A549 (cell line): ENCODE results near the gene PDLIM3. TPM values are rescaled to one million over a fixed set of nuclear protein-coding genes. Genes with fewer than 3 reads are reported as not detected.
"Not testable (repeated sequence)": the region's sequence is repeated elsewhere in the genome, so short reads cannot be mapped to it uniquely, and the experiment has no call there.

ENCODE experiments used
- ATAC-seq, 2 experiments: fragments of 200-7000 bp in 1 of 2; fragments of >200 bp in 1 of 2; cut with Nextera tagmentation in 1 of 2; cut with Tn5 transposase in 1 of 2; 3 replicates each; pipeline versions ENCODE4 v1.8.0 to v1.9.1; 2018 to 2020; ENCODE audit warnings: mild to moderate bottlenecking in 1 of 2, moderate library complexity in 1 of 2
- CTCF ChIA-PET: fragments of 300-600 bp; sonication (Branson Sonifier 250); formaldehyde crosslinking; extraction: SDS; loops from one replicate; lab custom pipeline; 2021; ENCODE audit warnings: antibody characterized with exemption, inconsistent platforms; lab: Yijun Ruan, JAX
- POLR2A ChIA-PET: fragments of 350-600 bp; formaldehyde crosslinking; extraction: SDS; loops from one replicate; lab custom pipeline; 2021; ENCODE audit warnings: antibody characterized with exemption, inconsistent platforms; lab: Yijun Ruan, JAX
- DNase-seq, 2 experiments: peaks; one replicate each; pipeline versions ENCODE4 v3.0.0 to v3.0.0-alpha.2; 2011 to 2016; ENCODE audit warnings: low read depth in 1 of 2, low spot score in 1 of 2
- FAIRE-seq: peaks from 2 replicates; lab custom pipeline; 2011; peaks lifted over from hg19 to GRCh38; lab: Jason Lieb, UNC
- H3K27ac ChIP-seq, 2 experiments: fragments of >200 bp; sonication (Bioruptor Twin); formaldehyde crosslinking; 3 replicates each; pipeline ENCODE4 v1.5.1; 2016 to 2017
- H3K4me1 ChIP-seq: fragments of >200 bp; sonication (Bioruptor Twin); formaldehyde crosslinking; 3 replicates; pipeline ENCODE4 v1.6.1; 2016
- H3K4me2 ChIP-seq: fragments of >200 bp; sonication (Bioruptor Twin); formaldehyde crosslinking; 3 replicates; pipeline ENCODE4 v1.6.1; 2016
- H3K4me3 ChIP-seq: fragments of >200 bp; sonication (Bioruptor Twin); formaldehyde crosslinking; 3 replicates; pipeline ENCODE4 v1.5.1; 2016
- H3K9me3 ChIP-seq: fragments of >200 bp; sonication (Bioruptor Twin); formaldehyde crosslinking; 3 replicates; pipeline ENCODE4 v1.6.1; 2016
- BHLHE40 ChIP-seq: IDR thresholded peaks from 2 replicates; pipeline ENCODE4 v1.6.1; 2012; ENCODE audit warnings: low read depth, low read length, inconsistent platforms
- CHD2 ChIP-seq: fragments of 150-350 bp; IDR thresholded peaks from 2 replicates; pipeline ENCODE4 v1.6.1; 2014; ENCODE audit warnings: low read length; ENCODE audit not compliant: partially characterized antibody
- CHD4 ChIP-seq: fragments of 200-600 bp; sonication (generic); IDR thresholded peaks from 2 replicates; pipeline ENCODE4 v1.6.1; 2016; ENCODE audit warnings: antibody characterized with exemption, mild to moderate bottlenecking, borderline replicate concordance
- EHF ChIP-seq: fragments of 250-450 bp; sonication (Bioruptor Pico); IDR thresholded peaks from 2 replicates; pipeline ENCODE4 v1.5.0; 2020; ENCODE audit warnings: mild to moderate bottlenecking
- FOXS1 ChIP-seq: fragments of 250-450 bp; sonication (Bioruptor Pico); IDR thresholded peaks from 2 replicates; pipeline ENCODE4 v1.5.0; 2020; ENCODE audit warnings: mild to moderate bottlenecking, moderate library complexity
- GATA3 ChIP-seq: IDR thresholded peaks from 2 replicates; pipeline ENCODE4 v1.6.1; 2012; ENCODE audit warnings: borderline replicate concordance
- HOXA7 ChIP-seq: fragments of 250-450 bp; sonication (Bioruptor Pico); IDR thresholded peaks from 2 replicates; pipeline ENCODE4 v1.5.0; 2020; ENCODE audit warnings: mild to moderate bottlenecking, moderate library complexity
- HOXB13 ChIP-seq: fragments of 250-450 bp; sonication (Bioruptor Pico); IDR thresholded peaks from 2 replicates; pipeline ENCODE4 v1.5.0; 2020; ENCODE audit warnings: low read depth, mild to moderate bottlenecking, moderate library complexity
- HOXB5 ChIP-seq: fragments of 250-450 bp; sonication (Bioruptor Pico); IDR thresholded peaks from 2 replicates; pipeline ENCODE4 v1.5.0; 2020; ENCODE audit warnings: mild to moderate bottlenecking, moderate library complexity
- JUN ChIP-seq, 2 experiments: fragments of >200 bp; sonication (Bioruptor Twin); formaldehyde crosslinking; IDR thresholded peaks; 2 replicates in 1 of 2; 3 replicates in 1 of 2; pipeline ENCODE4 v1.6.1; 2016 to 2017
- KDM1A ChIP-seq: fragments of 200-600 bp; sonication (generic); IDR thresholded peaks from 2 replicates; pipeline ENCODE4 v1.6.1; 2016; ENCODE audit warnings: low read depth, mild to moderate bottlenecking
- KDM5A ChIP-seq: fragments of 200-600 bp; sonication (generic); IDR thresholded peaks from 2 replicates; pipeline ENCODE4 v1.6.1; 2016; ENCODE audit warnings: antibody characterized with exemption, mild to moderate bottlenecking
- MAZ ChIP-seq: fragments of 150-350 bp; IDR thresholded peaks from 2 replicates; pipeline ENCODE4 v1.6.1; 2014; ENCODE audit warnings: antibody characterized with exemption, low read depth, low read length, borderline replicate concordance
- NR3C1 ChIP-seq: fragments of >200 bp; sonication (Bioruptor Twin); formaldehyde crosslinking; IDR thresholded peaks from 3 replicates; pipeline ENCODE4 v1.6.1; 2017
- POLR2AphosphoS2 ChIP-seq: conservative IDR thresholded peaks from 2 replicates; pipeline ENCODE4 v1.6.1; 2012; ENCODE audit warnings: low read length, improper control_type of control experiment, inconsistent platforms
- RCOR1 ChIP-seq: fragments of 150-350 bp; IDR thresholded peaks from 2 replicates; pipeline ENCODE4 v1.6.1; 2014; ENCODE audit warnings: antibody characterized with exemption, low read length, low read depth
- RNF2 ChIP-seq: fragments of 200-600 bp; sonication (generic); IDR thresholded peaks from 2 replicates; pipeline ENCODE4 v1.6.1; 2016; ENCODE audit warnings: low read depth, mild to moderate bottlenecking, antibody characterized with exemption, moderate library complexity, borderline replicate concordance
- SMC3 ChIP-seq: fragments of >200 bp; sonication (Bioruptor Twin); formaldehyde crosslinking; IDR thresholded peaks from 3 replicates; pipeline ENCODE4 v1.6.1; 2018; ENCODE audit warnings: inconsistent platforms
- ZC3H11A ChIP-seq: fragments of 450-650 bp; IDR thresholded peaks from 2 replicates; pipeline ENCODE4 v1.6.1; 2014; ENCODE audit warnings: antibody characterized with exemption, mild to moderate bottlenecking
- ZFP36 ChIP-seq: fragments of 450-650 bp; IDR thresholded peaks from 2 replicates; pipeline ENCODE4 v1.6.1; 2014; ENCODE audit warnings: borderline replicate concordance; ENCODE audit not compliant: partially characterized antibody
- ZNF302 ChIP-seq: fragments of 250-450 bp; sonication (Bioruptor Pico); IDR thresholded peaks from 2 replicates; pipeline ENCODE4 v1.9.0; 2021; ENCODE audit warnings: inconsistent platforms, mild to moderate bottlenecking, moderate library complexity
- ZSCAN20 ChIP-seq: fragments of 250-450 bp; sonication (Bioruptor Pico); IDR thresholded peaks from 2 replicates; pipeline ENCODE4 v1.8.0; 2022; ENCODE audit warnings: mild to moderate bottlenecking, moderate library complexity
- WGBS: methylation state at CpG from one replicate; pipeline ENCODE4 v1.1.6; 2017; ENCODE audit errors: missing lambda C conversion rate; 5-methylcytosine and 5-hydroxymethylcytosine counted together
- polyA plus RNA-seq, 4 experiments: library from polyadenylated mRNA; depleted of rRNA in 3 of 4; stranded (reverse); fragments of >200 nt; fragmentation: RNase III in 1 of 4; extraction: RNeasy Plus Mini Kit Qiagen cat#74134 plus additional on column Dnase treatment in 1 of 4; gene quantifications; 2 replicates in 3 of 4; 3 replicates in 1 of 4; pipeline ENCODE4 v1.2.3, GENCODE V29; 2011 to 2017
- TF ChIP-seq, protein P1 (sequence below): fragments of >200 bp; sonication (Bioruptor Twin); formaldehyde crosslinking; IDR thresholded peaks from 2 replicates; pipeline ENCODE4 v1.6.1; 2016
- TF ChIP-seq, protein P2 (sequence below): fragments of 250-450 bp; sonication (Bioruptor Pico); IDR thresholded peaks from 2 replicates; pipeline ENCODE4 v1.5.0; 2020; ENCODE audit warnings: low read depth, mild to moderate bottlenecking, moderate library complexity
- TF ChIP-seq, protein P3 (sequence below): fragments of 150-350 bp; IDR thresholded peaks from 2 replicates; pipeline ENCODE4 v1.6.1; 2014; ENCODE audit warnings: low read depth, mild to moderate bottlenecking, low read length
- TF ChIP-seq, protein P4 (sequence below): IDR thresholded peaks from 2 replicates; pipeline ENCODE4 v1.6.1; 2012; ENCODE audit warnings: low read depth, borderline replicate concordance
- TF ChIP-seq, protein P5 (sequence below): fragments of 450-650 bp; IDR thresholded peaks from 2 replicates; pipeline ENCODE4 v1.6.1; 2014; ENCODE audit warnings: antibody characterized with exemption
- TF ChIP-seq, protein P6 (sequence below): fragments of >200 bp; sonication (Bioruptor Twin); formaldehyde crosslinking; IDR thresholded peaks from 3 replicates; pipeline ENCODE4 v1.6.1; 2016

Gene PDLIM3
- polyA plus RNA-seq, 2 of the 4 experiments (the other 2 are of a cell fraction) = 0.18 to 0.37 TPM

DNA sequence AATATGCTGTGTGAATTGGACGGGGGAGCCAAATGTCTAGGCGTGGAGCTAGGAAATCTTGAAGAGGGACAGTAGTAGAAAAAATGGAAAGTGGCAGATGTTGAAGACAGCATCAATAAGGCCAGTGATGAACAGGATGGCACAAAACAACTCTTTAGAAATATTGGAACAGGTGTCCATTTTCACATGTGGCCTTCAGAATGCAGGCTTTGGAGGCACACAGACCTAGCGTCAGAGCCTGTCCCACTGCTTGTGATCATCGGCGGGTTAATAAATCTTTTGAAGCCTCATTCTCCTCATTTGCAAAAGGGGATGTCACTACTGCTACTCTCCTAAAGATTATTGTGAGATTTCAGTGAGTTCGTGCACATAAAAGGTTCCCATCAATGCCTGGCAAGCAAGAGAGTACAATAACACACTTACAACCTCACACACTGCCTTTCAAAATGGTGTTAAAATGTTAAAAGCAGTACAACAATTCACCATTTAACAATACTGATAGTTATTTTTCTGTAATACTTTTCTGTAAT lies 2.4 kb downstream of the PDLIM3 start:
- FAIRE-seq = no peak
- no peaks in the 10 kb centered on the region for H3K9me3 ChIP-seq
- WGBS = 75% methylated on average over 6 of the region's 6 CpGs
- H3K4me2 ChIP-seq = no peak overlapping the region
- H3K27ac ChIP-seq = no peak overlapping the region
- ChIA-PET CTCF (no interaction called here), POLR2A (no interaction called here)
- DNase-seq = no peak
- H3K4me1 ChIP-seq = no peaks in the 10 kb centered on the region
- ATAC-seq = no peak
- H3K4me3 ChIP-seq = no peak overlapping the region
- TF ChIP-seq, protein P1, sequence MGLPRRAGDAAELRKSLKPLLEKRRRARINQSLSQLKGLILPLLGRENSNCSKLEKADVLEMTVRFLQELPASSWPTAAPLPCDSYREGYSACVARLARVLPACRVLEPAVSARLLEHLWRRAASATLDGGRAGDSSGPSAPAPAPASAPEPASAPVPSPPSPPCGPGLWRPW = no peak
- TF ChIP-seq KDM5A = no peak
- TF ChIP-seq MAZ = no peak
- TF ChIP-seq, protein P2, sequence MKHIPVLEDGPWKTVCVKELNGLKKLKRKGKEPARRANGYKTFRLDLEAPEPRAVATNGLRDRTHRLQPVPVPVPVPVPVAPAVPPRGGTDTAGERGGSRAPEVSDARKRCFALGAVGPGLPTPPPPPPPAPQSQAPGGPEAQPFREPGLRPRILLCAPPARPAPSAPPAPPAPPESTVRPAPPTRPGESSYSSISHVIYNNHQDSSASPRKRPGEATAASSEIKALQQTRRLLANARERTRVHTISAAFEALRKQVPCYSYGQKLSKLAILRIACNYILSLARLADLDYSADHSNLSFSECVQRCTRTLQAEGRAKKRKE (CRISPR knock-in tag) = no peak
- no peak for TF ChIP-seq ZSCAN20 (CRISPR knock-in tag)
- TF ChIP-seq ZNF302 (CRISPR knock-in tag) = no peak
- no peak for TF ChIP-seq ZFP36
- TF ChIP-seq POLR2AphosphoS2 = no peak
- TF ChIP-seq, protein P3, sequence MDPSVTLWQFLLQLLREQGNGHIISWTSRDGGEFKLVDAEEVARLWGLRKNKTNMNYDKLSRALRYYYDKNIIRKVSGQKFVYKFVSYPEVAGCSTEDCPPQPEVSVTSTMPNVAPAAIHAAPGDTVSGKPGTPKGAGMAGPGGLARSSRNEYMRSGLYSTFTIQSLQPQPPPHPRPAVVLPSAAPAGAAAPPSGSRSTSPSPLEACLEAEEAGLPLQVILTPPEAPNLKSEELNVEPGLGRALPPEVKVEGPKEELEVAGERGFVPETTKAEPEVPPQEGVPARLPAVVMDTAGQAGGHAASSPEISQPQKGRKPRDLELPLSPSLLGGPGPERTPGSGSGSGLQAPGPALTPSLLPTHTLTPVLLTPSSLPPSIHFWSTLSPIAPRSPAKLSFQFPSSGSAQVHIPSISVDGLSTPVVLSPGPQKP = no peak
- TF ChIP-seq BHLHE40 = no peak
- TF ChIP-seq HOXB5 (CRISPR knock-in tag) = no peak
- TF ChIP-seq, protein P4, sequence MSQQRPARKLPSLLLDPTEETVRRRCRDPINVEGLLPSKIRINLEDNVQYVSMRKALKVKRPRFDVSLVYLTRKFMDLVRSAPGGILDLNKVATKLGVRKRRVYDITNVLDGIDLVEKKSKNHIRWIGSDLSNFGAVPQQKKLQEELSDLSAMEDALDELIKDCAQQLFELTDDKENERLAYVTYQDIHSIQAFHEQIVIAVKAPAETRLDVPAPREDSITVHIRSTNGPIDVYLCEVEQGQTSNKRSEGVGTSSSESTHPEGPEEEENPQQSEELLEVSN = no peak
- TF ChIP-seq RCOR1 = no peak
- TF ChIP-seq RNF2 = no peak
- TF ChIP-seq, protein P5, sequence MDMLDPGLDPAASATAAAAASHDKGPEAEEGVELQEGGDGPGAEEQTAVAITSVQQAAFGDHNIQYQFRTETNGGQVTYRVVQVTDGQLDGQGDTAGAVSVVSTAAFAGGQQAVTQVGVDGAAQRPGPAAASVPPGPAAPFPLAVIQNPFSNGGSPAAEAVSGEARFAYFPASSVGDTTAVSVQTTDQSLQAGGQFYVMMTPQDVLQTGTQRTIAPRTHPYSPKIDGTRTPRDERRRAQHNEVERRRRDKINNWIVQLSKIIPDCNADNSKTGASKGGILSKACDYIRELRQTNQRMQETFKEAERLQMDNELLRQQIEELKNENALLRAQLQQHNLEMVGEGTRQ = no peak
- TF ChIP-seq ZC3H11A = no peak
- no peak for TF ChIP-seq EHF (CRISPR knock-in tag)
- TF ChIP-seq KDM1A = no peak
- no peak for TF ChIP-seq CHD2
- TF ChIP-seq HOXB13 = no peak

DNA sequence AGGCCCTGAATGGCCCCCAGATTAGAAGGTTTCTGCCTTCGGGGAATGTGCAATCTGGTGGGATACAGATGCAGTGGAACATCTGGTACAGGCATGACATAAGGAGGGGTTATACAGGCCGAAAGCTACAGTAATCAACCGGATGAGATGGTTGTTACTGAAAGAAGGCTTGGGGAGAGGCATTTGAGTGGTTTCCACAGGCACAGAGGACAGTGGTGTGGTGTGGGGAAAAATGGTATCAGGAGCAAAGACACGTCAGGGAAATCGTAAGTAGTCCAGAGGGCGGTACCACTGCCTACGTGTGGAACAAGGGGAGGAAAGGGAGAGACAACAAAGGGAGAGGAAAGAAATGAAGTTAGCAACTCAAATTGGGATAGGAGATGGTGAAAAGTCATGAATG lies 3.0 kb downstream of the PDLIM3 start:
- TF ChIP-seq NR3C1 = no peak
- no peak for TF ChIP-seq SMC3
- TF ChIP-seq FOXS1 (CRISPR knock-in tag) = no peak
- no peak for TF ChIP-seq CHD4
- TF ChIP-seq GATA3 = no peak
- no peak for TF ChIP-seq HOXA7 (CRISPR knock-in tag)
- TF ChIP-seq JUN (IDR thresholded peaks at IDR 0.05) = no peak
- TF ChIP-seq, protein P6, sequence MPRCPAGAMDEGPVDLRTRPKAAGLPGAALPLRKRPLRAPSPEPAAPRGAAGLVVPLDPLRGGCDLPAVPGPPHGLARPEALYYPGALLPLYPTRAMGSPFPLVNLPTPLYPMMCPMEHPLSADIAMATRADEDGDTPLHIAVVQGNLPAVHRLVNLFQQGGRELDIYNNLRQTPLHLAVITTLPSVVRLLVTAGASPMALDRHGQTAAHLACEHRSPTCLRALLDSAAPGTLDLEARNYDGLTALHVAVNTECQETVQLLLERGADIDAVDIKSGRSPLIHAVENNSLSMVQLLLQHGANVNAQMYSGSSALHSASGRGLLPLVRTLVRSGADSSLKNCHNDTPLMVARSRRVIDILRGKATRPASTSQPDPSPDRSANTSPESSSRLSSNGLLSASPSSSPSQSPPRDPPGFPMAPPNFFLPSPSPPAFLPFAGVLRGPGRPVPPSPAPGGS = no peak
- TF ChIP-seq, protein P3 = no peak
- TF ChIP-seq ZC3H11A = no peak
- CTCF ChIA-PET = no interaction called here
- no peak overlapping the region for H3K27ac ChIP-seq
- 63% methylated on average over 7 of the region's 7 CpGs for WGBS
- no peak for FAIRE-seq
- DNase-seq = no peak
- no peaks in the 10 kb centered on the region for H3K9me3 ChIP-seq
- no peak for ATAC-seq
- POLR2A ChIA-PET = no interaction called here
- no peaks in the 10 kb centered on the region for H3K4me1 ChIP-seq
- no peak overlapping the region for H3K4me2 ChIP-seq
- H3K4me3 ChIP-seq = no peak overlapping the region

DNA sequence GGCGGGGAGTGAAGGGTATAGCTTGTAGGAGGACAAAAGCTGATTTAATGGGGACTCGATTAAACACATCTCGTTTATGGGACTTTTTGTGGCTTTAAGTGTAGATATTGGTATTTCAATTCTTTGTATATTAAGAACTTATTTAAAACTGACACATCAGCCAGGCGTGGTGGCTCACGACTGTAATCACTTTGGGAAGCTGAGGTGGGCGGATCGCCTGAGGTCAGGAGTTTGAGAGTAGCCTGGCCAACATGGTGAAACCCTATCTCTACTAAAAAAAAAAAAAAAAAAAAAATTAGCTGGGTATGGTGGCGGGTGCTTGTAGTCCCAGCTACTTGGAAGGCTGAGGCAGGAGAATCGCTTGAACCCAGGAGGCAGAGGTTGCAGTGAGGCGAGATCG lies 3.7 kb downstream of the PDLIM3 start:
- ATAC-seq, POLR2A ChIA-PET, H3K4me2 ChIP-seq, DNase-seq, H3K4me3 ChIP-seq, H3K27ac ChIP-seq, FAIRE-seq, H3K4me1 ChIP-seq, H3K9me3 ChIP-seq: not testable (repeated sequence)
- WGBS = 72% methylated on average over 11 of the region's 11 CpGs
- CTCF ChIA-PET = interaction anchor here (1.8 kb wide), 1 partner anchor 66 kb away, joined by 5 read pairs; no protein-coding TSS in a partner anchor
